Urothelium cell line (cell line): ENCODE measurements around the gene RESF1.
A peak's percentile ranks its signal among the peaks of the same experiment; 100 is the strongest.
"Not testable (repeated sequence)": the region's sequence is repeated elsewhere in the genome, so short reads cannot be mapped to it uniquely, and the experiment has no call there.

Source experiments
- DNase-seq: peaks from one replicate; pipeline ENCODE4 v3.0.0; 2011; ENCODE audit warnings: low spot score, mixed read lengths
- FAIRE-seq: peaks from 2 replicates; lab custom pipeline; 2011; peaks lifted over from hg19 to GRCh38; lab: Jason Lieb, UNC

The RESF1 gene, protein sequence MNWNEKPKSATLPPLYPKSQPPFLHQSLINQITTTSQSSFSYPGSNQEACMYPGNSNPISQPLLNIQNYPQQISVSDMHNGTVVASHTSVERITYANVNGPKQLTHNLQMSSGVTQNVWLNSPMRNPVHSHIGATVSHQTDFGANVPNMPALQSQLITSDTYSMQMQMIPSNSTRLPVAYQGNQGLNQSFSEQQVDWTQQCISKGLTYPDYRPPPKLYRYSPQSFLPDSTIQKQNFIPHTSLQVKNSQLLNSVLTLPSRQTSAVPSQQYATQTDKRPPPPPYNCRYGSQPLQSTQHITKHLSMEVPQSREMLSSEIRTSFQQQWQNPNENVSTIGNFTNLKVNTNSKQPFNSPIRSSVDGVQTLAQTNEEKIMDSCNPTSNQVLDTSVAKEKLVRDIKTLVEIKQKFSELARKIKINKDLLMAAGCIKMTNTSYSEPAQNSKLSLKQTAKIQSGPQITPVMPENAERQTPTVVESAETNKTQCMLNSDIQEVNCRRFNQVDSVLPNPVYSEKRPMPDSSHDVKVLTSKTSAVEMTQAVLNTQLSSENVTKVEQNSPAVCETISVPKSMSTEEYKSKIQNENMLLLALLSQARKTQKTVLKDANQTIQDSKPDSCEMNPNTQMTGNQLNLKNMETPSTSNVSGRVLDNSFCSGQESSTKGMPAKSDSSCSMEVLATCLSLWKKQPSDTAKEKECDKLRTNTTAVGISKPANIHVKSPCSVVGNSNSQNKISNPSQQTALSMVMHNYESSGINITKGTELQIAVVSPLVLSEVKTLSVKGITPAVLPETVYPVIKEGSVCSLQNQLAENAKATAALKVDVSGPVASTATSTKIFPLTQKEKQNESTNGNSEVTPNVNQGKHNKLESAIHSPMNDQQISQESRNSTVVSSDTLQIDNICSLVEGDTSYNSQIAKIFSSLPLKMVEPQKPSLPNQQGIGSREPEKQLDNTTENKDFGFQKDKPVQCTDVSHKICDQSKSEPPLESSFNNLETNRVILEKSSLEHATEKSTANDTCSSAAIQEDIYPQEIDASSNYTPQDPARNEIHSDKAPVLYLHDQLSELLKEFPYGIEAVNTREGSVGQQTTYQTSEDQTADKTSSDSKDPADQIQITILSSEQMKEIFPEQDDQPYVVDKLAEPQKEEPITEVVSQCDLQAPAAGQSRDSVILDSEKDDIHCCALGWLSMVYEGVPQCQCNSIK (N-terminal part only)

DNA sequence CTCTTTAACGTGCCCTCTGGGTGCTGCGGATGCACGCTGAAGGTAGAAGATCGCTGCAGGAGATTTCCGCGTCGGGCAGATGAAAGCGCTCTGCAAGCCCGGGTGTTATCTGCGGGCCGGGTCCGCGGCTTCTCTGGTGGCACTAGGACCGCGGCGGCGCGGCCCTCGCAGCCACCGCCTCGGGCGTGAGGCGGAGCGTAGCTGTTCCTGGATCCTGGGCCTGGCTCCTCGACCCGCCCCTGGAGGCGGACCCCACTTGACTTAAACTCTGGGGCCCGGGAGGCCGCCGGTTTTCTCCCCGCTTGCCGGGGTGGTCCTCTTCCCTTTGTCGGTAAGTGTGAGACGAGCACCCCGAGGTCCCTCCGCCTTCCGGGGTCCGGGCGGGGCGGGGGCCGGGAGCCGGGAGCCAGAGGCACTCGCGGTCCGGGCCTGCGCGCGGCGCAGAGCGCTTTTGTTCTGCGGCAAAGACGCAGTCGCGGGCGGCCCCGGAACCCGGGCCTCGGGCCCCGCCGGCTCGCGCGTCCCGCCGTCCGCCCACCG is at the start of gene RESF1:
Gene RESF1 (plus strand): TSS at position 255 of the 540 bp plus-strand sequence. CDS start 21,541 bp downstream, outside the sequence.
- FAIRE-seq, result no peak
- DNase-seq, result peak; percentile 92

DNA sequence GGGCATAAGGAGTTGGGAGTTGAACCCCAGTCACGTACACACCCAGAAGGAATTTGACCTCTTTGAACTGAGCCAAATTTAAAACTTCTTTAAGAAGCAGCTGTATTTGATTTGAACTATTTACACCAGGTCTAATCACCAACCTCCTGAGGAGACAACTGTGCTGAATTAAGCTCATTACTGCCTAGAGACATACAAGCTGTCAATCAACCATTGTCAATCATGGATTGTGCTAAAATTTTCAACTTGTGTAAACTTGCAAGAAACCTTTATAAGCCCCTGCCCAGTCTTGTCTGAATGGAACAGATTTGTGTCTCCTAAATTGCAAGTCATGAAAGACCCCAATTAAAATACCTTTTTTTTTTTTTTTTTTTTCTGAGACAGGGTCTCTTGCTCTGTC is 44.3 kb upstream of the RESF1 start:
- no peak for FAIRE-seq

GRCh38 chr12:31915446-31915845 is 43.8 kb upstream of the RESF1 start:
- no peak for FAIRE-seq
- no peak for DNase-seq

More for the DNA sequence above, 44.3 kb upstream of the RESF1 start:
- no peak for DNase-seq

GRCh38 chr12:31922341-31923062 is 36.7 kb upstream of the RESF1 start:
- DNase-seq (peak; percentile 72), FAIRE-seq (peak; percentile 52)

DNA sequence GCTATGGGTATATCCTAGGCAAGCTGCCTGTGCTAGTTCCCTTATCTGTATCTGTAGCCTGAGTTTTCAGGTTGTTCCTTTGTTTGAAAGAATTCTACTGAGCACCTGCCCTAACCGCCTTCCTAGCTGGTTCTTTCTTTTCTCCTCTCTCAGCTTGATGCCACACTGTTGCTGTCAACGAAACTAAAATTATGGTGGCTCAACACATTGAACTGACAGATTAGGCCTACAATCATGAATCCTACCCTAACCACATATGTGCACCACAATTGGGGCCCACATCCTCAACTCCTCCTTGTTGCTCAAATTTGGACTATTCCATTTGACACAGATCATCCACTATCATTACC is 36.2 kb upstream of the RESF1 start:
- FAIRE-seq (no peak), DNase-seq (no peak)

GRCh38 chr12:31928246-31929026 is 30.8 kb upstream of the RESF1 start:
- DNase-seq, result no peak
- FAIRE-seq, result no peak

- FAIRE-seq, result no peak
Observed at GRCh38 chr12:31929027-31929526, 30.1 kb upstream of the RESF1 start.

GRCh38 chr12:31931796-31932715 is 27.2 kb upstream of the RESF1 start:
- DNase-seq, result no peak
- FAIRE-seq, result no peak

More at GRCh38 chr12:31929027-31929526, 30.1 kb upstream of the RESF1 start:
- no peak for DNase-seq

DNA sequence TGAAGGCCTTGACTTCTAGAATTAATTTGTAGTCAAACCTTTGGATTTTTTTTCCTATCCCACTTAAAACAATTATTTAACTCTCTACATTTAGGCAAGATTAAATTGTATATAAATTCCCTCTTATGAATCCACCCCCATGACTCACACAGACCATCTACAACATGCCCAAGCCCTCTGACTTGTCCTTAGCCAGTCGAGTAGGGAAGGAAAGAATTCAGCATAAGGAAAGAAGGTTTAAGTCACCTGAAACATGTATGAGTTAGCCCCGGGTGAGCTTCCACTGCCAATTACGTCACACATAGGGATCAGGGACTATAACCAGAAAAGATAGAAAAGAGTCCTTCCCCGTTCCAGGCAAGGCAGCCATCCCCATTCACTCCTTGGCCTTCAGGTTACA is 14.9 kb upstream of the RESF1 start:
- DNase-seq (no peak), FAIRE-seq (no peak)

DNA sequence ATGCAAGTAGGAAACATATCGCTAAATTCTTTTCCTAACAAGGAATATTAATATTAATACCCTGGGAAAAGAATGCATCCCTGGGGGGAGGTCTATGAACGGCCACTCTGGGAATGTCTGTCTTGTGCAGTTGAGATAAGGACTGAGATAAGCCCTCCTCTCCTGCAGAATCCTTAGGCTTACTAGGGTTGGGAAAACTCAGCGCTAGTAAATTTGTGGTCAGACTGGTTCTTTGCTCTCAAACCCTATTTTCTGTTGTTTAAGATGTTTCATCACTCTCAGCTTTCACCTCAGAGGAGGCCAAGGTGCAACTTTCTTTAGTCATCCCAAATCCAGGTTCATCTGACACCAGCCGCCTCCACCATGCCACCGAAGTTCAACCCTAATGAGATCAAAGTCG is 11.2 kb upstream of the RESF1 start:
- FAIRE-seq (no peak), DNase-seq (no peak)

- DNase-seq, FAIRE-seq: not testable (repeated sequence)
Observed at GRCh38 chr12:31948697-31949359, 10.4 kb upstream of the RESF1 start.

- no peak for FAIRE-seq
- DNase-seq, result no peak
Observed at GRCh38 chr12:31950088-31950487, 9.1 kb upstream of the RESF1 start.

GRCh38 chr12:31950492-31950891 is 8.7 kb upstream of the RESF1 start:
- DNase-seq, result no peak
- FAIRE-seq, result no peak

DNA sequence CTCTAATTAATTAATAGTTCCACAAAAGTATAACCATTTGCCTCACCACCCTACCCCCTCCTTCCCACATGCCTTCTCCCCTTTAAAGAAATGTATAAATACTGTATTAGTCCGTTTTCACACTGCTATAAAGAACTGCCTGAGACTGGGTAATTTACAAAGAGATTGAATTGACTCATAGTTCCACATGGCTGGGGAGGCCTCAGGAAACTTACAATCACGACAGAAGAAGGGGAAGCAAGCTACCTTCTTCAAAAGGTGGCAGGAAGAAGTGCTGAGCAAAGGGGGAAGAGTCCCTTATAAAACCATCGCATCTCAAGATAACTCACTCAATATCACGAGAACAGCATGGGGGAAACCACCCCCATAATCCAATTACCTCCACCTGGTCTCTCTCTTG is 8.2 kb upstream of the RESF1 start:
- FAIRE-seq (no peak), DNase-seq (no peak)

DNA sequence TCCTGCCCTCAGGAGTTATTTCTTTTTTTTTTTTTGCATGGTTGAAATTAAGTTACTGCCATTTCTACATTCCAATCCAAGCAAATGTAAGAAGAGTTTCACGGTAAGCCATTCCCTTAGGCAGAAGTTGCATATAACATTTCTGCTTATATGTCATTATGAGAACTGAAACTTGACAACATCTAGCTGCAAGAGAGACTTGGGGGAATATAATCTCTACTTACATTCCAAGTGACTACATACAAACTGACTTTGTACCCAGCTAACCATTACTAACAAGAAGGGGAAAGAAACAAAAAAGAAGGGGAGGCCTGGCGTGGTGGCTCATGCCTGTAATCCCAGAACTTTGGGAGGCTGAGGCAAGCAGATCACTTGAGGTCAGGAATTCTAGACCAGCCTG is 7.3 kb upstream of the RESF1 start:
- DNase-seq (no peak), FAIRE-seq (no peak)

DNA sequence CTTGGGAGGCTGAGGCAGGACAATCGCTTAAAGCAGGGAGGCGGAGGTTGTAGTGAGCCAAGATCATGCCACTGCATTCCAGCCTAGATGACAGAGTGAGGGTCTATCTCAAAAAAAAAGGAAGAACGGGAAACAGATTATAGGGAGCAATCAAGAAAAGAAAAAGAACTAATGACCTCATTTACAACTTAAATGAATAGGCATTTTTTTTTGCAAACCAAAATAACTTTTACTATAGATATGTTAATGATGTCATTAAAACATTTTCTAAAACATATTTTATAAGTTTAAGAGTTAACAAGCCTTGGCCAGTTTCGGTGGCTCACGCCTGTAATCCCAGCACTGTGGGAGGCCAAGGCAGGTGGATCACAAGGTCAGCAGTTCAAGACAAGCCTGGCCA is 6.8 kb upstream of the RESF1 start:
- FAIRE-seq (no peak), DNase-seq (no peak)

- FAIRE-seq (peak; percentile 58), DNase-seq (no peak)
Observed at GRCh38 chr12:31954925-31955858, 4.0 kb upstream of the RESF1 start.
